Measurements from ENCODE around the gene USP6NL.

GRCh38 chr10:11610826-11611247 lies 613 bp downstream of the USP6NL start:
- TF ChIP-seq, protein P1, sequence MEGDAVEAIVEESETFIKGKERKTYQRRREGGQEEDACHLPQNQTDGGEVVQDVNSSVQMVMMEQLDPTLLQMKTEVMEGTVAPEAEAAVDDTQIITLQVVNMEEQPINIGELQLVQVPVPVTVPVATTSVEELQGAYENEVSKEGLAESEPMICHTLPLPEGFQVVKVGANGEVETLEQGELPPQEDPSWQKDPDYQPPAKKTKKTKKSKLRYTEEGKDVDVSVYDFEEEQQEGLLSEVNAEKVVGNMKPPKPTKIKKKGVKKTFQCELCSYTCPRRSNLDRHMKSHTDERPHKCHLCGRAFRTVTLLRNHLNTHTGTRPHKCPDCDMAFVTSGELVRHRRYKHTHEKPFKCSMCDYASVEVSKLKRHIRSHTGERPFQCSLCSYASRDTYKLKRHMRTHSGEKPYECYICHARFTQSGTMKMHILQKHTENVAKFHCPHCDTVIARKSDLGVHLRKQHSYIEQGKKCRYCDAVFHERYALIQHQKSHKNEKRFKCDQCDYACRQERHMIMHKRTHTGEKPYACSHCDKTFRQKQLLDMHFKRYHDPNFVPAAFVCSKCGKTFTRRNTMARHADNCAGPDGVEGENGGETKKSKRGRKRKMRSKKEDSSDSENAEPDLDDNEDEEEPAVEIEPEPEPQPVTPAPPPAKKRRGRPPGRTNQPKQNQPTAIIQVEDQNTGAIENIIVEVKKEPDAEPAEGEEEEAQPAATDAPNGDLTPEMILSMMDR (IDR thresholded peaks at IDR 0.05) = no peak
- no peak for TF ChIP-seq POLR2A (IDR thresholded peaks at IDR 0.05)
